Measurements from ENCODE around the gene RPIA. TPM values are rescaled to one million over a fixed set of nuclear protein-coding genes. Genes with fewer than 3 reads are reported as not detected.

RPIA gene
- total RNA-seq, 1 experiment from 2014 or later: 21.3 TPM

GRCh38 chr2:88738271-88738670 lies 46.8 kb downstream of the RPIA start:
- no peaks in the 10 kb centered on the region for H3K79me2 ChIP-seq (ENCODE audit: low read depth)
- H3F3A ChIP-seq (ENCODE audit: insufficient read depth, low read depth): no peaks in the 10 kb centered on the region
- H3K9me3 ChIP-seq (ENCODE audit: insufficient read depth, low read depth): no peaks in the 10 kb centered on the region
- no peak overlapping the region for H3K4me3 ChIP-seq
- ChIA-PET CTCF (no interaction called here), POLR2A (ENCODE audit: unreplicated experiment) (no interaction called here)
- no peak overlapping the region for H3K4me2 ChIP-seq
- H3K9me2 ChIP-seq (ENCODE audit: insufficient read depth): no peaks in the 10 kb centered on the region
- H2AFZ ChIP-seq: no peak overlapping the region
- H3K4me1 ChIP-seq (replicated peaks; ENCODE audit: insufficient read depth): peaks cover 16% of the 10 kb centered on the region; the same call in 1 of the 2 replicates
- intact Hi-C loops (cut with micrococcal nuclease; ENCODE audit: unreplicated experiment): loop anchor here (5.0 kb wide), 1 partner anchor 46 kb away; the partner anchor contains the start of gene RPIA
- H4K20me1 ChIP-seq (ENCODE audit: insufficient read depth): 0 out of 2 replicates have a peak, but pooled peaks cover 3% of the 10 kb centered on the region
- peaks cover 9% of the 10 kb centered on the region; the same call in 1 of the 2 replicates for H3K36me3 ChIP-seq (ENCODE audit: low read depth)
- TF ChIP-seq EZH2 (IDR thresholded peaks at IDR 0.05; ENCODE audit: low read depth) (no peak), CTCF (conservative IDR thresholded peaks at IDR 0.05) (no peak)
- no TSS peak for BruUV-seq (replicated peaks)
- H3K27ac ChIP-seq: no peak overlapping the region
- DNase-seq: no peak
- no peaks in the 10 kb centered on the region for H3K27me3 ChIP-seq (ENCODE audit: insufficient read depth, low read depth)

GRCh38 chr2:88739985-88740600 lies 48.6 kb downstream of the RPIA start:
- no peak for TF ChIP-seq EZH2 (IDR thresholded peaks at IDR 0.05; ENCODE audit: low read depth)
- TF ChIP-seq CTCF (conservative IDR thresholded peaks at IDR 0.05): peak; percentile 93
- Histone ChIP-seq H3F3A (ENCODE audit: insufficient read depth, low read depth) (no peaks in the 10 kb centered on the region), H3K9me2 (ENCODE audit: insufficient read depth) (no peaks in the 10 kb centered on the region), H3K36me3 (ENCODE audit: low read depth) (peaks cover 6% of the 10 kb centered on the region; the same call in 1 of the 2 replicates), H3K27me3 (ENCODE audit: insufficient read depth, low read depth) (no peaks in the 10 kb centered on the region), H3K4me1 (replicated peaks; ENCODE audit: insufficient read depth) (peaks cover 11% of the 10 kb centered on the region; the same call in 1 of the 2 replicates), H3K4me2 (no peak overlapping the region), H3K79me2 (ENCODE audit: low read depth) (no peaks in the 10 kb centered on the region), H3K9me3 (ENCODE audit: insufficient read depth, low read depth) (no peaks in the 10 kb centered on the region), H4K20me1 (ENCODE audit: insufficient read depth) (0 out of 2 replicates have a peak, but pooled peaks cover 3% of the 10 kb centered on the region), H3K27ac (no peak overlapping the region), H3K4me3 (no peak overlapping the region), H2AFZ (no peak overlapping the region)
- BruUV-seq (replicated peaks): no TSS peak
- POLR2A ChIA-PET (ENCODE audit: unreplicated experiment): no interaction called here
- CTCF ChIA-PET: interaction anchor here (0.6 to 1.4 kb wide), 2 partner anchors 9 to 48 kb away, joined by 3 to 4 read pairs; no protein-coding TSS in a partner anchor
- DNase-seq: peak; percentile 39 to 65
- intact Hi-C loops (cut with micrococcal nuclease; ENCODE audit: unreplicated experiment): loop anchor here (5.0 to 10.0 kb wide), 2 partner anchors 48 to 135 kb away; partner anchors contain the start of gene RPIA

GRCh38 chr2:88746929-88747490 lies 55.5 kb downstream of the RPIA start:
- ChIA-PET CTCF (interaction anchor here (0.6 kb wide), 1 partner anchor 343 kb away, joined by 5 read pairs; no protein-coding TSS in a partner anchor), POLR2A (ENCODE audit: unreplicated experiment) (no interaction called here)
- TF ChIP-seq CTCF (conservative IDR thresholded peaks at IDR 0.05): no peak
- no peak for TF ChIP-seq EZH2 (IDR thresholded peaks at IDR 0.05; ENCODE audit: low read depth)
- Histone ChIP-seq H3K36me3 (ENCODE audit: low read depth) (peaks cover 20% of the 10 kb centered on the region; the same call in 1 of the 2 replicates), H3F3A (ENCODE audit: insufficient read depth, low read depth) (no peaks in the 10 kb centered on the region), H3K9me2 (ENCODE audit: insufficient read depth) (no peaks in the 10 kb centered on the region), H3K4me3 (no peak overlapping the region), H3K9me3 (ENCODE audit: insufficient read depth, low read depth) (no peaks in the 10 kb centered on the region; the same call in 1 of the 2 replicates), H2AFZ (no peak overlapping the region), H3K4me1 (replicated peaks; ENCODE audit: insufficient read depth) (no peaks in the 10 kb centered on the region), H3K27me3 (ENCODE audit: insufficient read depth, low read depth) (no peaks in the 10 kb centered on the region), H3K27ac (no peak overlapping the region), H4K20me1 (ENCODE audit: insufficient read depth) (no peaks in the 10 kb centered on the region), H3K4me2 (no peak overlapping the region), H3K79me2 (ENCODE audit: low read depth) (no peaks in the 10 kb centered on the region)
- intact Hi-C loops (cut with micrococcal nuclease; ENCODE audit: unreplicated experiment): loop anchor here (10.0 kb wide), 1 partner anchor 128 kb away; no protein-coding TSS in a partner anchor
- BruUV-seq (replicated peaks): no TSS peak
- no peak for DNase-seq
